ENCODE data around the gene AIF1. TPM values are rescaled to one million over a fixed set of nuclear protein-coding genes. Genes with fewer than 3 reads are reported as not detected.

The AIF1 gene
- total RNA-seq, 2 experiments from 2014 or later = 11.3 to 11.7 TPM

DNA sequence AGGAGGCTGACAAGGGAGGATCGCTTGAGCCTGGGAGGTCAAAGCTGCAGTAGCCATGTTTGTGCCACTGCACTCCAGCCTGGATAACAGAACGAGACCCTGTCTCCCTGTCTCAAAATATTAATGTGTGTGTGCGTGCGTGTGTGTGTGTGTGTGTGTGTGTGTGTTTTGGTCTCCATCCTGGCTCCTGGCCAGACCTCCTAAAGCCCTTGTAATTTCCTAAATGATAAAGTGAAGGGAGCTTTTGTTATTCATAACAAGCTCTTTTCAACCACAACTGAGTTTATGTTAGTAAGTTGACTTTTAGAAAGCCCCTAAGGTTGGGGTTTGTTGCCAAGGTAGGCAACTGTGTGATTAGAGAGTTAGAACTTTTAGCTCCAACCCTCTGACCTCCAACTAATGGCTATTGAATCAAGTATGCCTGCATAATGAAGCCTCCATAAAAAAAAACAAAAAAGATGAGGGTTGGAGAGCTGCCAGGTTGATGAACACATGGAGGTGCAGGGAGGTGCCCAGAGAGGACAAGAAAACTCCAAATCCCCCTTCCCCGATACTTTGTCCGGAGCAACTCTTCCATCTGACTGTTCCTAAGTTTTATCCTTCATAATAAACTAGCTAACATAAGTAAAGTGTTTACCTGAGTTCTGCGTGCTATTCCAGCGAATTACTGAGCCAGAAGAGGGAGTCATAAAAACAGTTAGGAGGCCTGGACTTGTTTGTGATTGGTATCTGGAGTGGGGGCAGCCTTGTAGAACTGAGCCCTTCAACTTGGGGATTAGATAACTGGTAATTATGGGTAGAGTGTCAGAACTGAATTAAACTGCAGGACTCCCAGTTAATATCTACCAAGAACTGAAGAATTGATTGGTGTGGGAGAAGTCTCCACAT is 5.3 kb upstream of the AIF1 start:
- peaks cover 13% of the 10 kb centered on the region for H3K4me1 Mint-ChIP-seq
- no peaks in the 10 kb centered on the region for H3K9me3 Mint-ChIP-seq
- no peaks in the 10 kb centered on the region for H3K36me3 Mint-ChIP-seq (ENCODE audit: low read depth)
- no peak overlapping the region for H3K27ac Mint-ChIP-seq
- no peak overlapping the region for H3K4me3 Mint-ChIP-seq
- H3K27me3 Mint-ChIP-seq = peaks cover 2% of the 10 kb centered on the region
- DNase-seq = no peak
- CTCF ChIA-PET = interaction anchor here (0.7 to 1.6 kb wide), 4 partner anchors 11 to 61 kb away, joined by 3 to 7 read pairs (median 3); partner anchors contain the start of gene TNF
- POLR2A ChIA-PET = interaction anchor here (1.2 to 1.5 kb wide), 4 partner anchors 11 to 68 kb away, joined by 3 to 6 read pairs (median 4); partner anchors contain the start of genes BAG6, DDX39B, PRRC2A and TNF

DNA sequence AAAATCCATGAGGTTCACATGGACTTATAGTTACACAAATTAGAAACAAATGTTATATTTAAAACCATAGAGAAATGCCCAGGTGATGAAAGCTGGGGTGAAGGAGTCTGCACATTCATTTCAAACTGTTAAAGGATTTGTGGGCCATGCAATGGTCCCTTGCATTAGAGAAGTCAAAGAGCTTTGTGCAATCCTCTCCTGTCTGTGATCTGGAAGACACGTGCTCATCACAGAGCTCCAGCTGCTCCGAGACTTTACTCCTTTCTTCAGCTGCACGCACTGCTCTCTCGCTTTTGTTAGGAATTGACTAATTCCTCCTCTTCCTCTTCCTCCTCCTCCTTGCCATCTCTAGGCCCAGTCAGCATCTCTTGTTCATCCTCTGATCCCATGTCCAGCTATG is 4.1 kb upstream of the AIF1 start:
- Mint-ChIP-seq H3K4me1 (peaks cover 24% of the 10 kb centered on the region), H3K4me3 (no peak overlapping the region), H3K27me3 (peaks cover 2% of the 10 kb centered on the region), H3K27ac (no peak overlapping the region), H3K9me3 (no peaks in the 10 kb centered on the region), H3K36me3 (ENCODE audit: low read depth) (no peaks in the 10 kb centered on the region)
- DNase-seq = no peak
- CTCF ChIA-PET = interaction anchor here (0.7 to 1.7 kb wide), 2 partner anchors 13 to 127 kb away, joined by 3 to 10 read pairs; no protein-coding TSS in a partner anchor
- POLR2A ChIA-PET = interaction anchor here (0.7 to 1.5 kb wide), 5 partner anchors 11 to 69 kb away, joined by 3 to 5 read pairs (median 3); partner anchors contain the start of genes BAG6, DDX39B and TNF

DNA sequence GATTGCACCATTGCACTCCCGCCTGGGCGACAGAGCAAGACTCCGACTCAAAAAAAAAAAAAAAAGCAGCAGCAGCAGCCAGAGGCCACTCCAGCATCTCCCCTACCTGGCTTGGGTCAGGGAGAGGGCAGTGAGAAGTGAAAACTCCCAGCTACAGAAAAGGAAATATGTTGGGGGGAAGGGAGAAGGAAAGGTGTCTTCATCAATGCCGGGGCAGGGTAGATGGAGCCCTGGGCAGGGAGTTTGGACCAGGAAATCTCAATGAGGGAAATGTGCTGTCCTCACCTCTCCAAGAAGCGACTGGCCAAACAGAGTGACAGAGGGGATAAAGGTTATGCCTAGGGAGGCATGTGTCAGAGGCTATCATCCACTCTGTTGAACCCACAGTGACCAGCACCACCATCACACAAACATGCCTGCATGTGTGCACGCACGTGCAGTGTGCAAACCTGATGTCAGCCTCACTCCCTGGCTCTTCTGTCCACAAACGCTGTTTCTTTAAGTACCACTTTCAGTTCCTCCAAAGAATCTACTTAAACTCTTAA is 887 bp upstream of the AIF1 start:
- ChIA-PET CTCF (interaction anchor here (0.7 to 1.9 kb wide), 3 partner anchors 16 to 63 kb away, joined by 3 to 13 read pairs (median 6); no protein-coding TSS in a partner anchor), POLR2A (no interaction called here)
- peaks cover 2% of the 10 kb centered on the region for H3K27me3 Mint-ChIP-seq
- DNase-seq = no peak
- peaks cover 27% of the 10 kb centered on the region for H3K4me1 Mint-ChIP-seq
- no peak overlapping the region for H3K27ac Mint-ChIP-seq
- H3K9me3 Mint-ChIP-seq = no peaks in the 10 kb centered on the region
- H3K36me3 Mint-ChIP-seq (ENCODE audit: low read depth) = no peaks in the 10 kb centered on the region
- no peak overlapping the region for H3K4me3 Mint-ChIP-seq

DNA sequence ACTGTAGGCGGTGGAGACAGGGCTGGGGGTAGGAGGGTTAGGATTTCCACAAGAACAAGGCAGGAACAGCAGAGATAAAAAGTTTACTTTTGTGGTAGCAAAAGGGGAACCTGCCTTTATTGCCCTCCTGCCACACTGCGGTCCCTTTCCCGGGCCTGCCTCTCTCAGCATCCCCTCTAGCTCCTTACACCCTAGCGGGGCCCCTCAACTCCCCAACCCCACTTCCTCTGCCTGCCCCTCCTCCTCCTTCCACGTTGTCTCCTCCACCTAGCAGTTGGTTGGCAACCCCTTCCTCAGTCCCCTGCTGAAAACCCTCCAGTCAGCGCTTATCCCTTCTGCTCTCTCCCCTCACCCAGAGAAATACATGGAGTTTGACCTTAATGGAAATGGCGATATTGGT is 714 bp downstream of the AIF1 start:
- Mint-ChIP-seq H3K4me3 (peak overlapping the region; percentile 16), H3K36me3 (ENCODE audit: low read depth) (no peaks in the 10 kb centered on the region), H3K4me1 (peaks cover 32% of the 10 kb centered on the region), H3K27ac (peak overlapping the region; percentile 12), H3K27me3 (peaks cover 2% of the 10 kb centered on the region), H3K9me3 (no peaks in the 10 kb centered on the region)
- ChIA-PET POLR2A (interaction anchor here (1.1 to 1.3 kb wide), 2 partner anchors 40 to 69 kb away, joined by 4 read pairs; partner anchors contain the start of genes NFKBIL1 and TNF), CTCF (interaction anchor here (0.5 to 1.8 kb wide), 3 partner anchors 17 to 455 kb away, joined by 3 to 4 read pairs (median 4); partner anchors contain the start of gene DDX39B)
- no peak for DNase-seq

DNA sequence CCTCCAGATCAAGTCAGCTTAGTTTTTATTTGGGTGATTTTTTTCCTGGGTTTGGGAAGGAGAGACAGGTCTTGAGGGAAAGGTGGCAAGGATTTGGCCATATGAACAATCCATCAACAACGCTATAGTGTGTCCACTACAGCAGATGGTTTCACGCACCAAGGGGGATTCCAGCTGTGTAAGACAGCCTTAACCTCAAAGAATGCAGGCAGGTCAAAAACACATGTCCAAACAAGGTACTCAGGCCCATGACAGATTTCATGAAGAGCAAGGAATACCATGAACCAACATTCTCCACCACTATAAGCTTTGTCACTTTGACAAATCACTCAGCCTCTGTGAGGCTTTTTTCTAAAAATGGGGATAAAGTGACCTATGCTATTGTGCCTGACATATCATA is 2.0 kb downstream of the AIF1 start:
- H3K36me3 Mint-ChIP-seq (ENCODE audit: low read depth) = peaks cover 12% of the 10 kb centered on the region
- no peak overlapping the region for H3K4me3 Mint-ChIP-seq
- H3K27ac Mint-ChIP-seq = no peak overlapping the region
- no peaks in the 10 kb centered on the region for H3K9me3 Mint-ChIP-seq
- ChIA-PET POLR2A (interaction anchor here (0.9 to 1.3 kb wide), 2 partner anchors 42 to 66 kb away, joined by 3 to 4 read pairs; partner anchors contain the start of gene TNF), CTCF (interaction anchor here (3.1 kb wide), 1 partner anchor 19 kb away, joined by 15 read pairs; no protein-coding TSS in a partner anchor)
- no peak for DNase-seq
- H3K4me1 Mint-ChIP-seq = peaks cover 40% of the 10 kb centered on the region
- H3K27me3 Mint-ChIP-seq = no peaks in the 10 kb centered on the region

DNA sequence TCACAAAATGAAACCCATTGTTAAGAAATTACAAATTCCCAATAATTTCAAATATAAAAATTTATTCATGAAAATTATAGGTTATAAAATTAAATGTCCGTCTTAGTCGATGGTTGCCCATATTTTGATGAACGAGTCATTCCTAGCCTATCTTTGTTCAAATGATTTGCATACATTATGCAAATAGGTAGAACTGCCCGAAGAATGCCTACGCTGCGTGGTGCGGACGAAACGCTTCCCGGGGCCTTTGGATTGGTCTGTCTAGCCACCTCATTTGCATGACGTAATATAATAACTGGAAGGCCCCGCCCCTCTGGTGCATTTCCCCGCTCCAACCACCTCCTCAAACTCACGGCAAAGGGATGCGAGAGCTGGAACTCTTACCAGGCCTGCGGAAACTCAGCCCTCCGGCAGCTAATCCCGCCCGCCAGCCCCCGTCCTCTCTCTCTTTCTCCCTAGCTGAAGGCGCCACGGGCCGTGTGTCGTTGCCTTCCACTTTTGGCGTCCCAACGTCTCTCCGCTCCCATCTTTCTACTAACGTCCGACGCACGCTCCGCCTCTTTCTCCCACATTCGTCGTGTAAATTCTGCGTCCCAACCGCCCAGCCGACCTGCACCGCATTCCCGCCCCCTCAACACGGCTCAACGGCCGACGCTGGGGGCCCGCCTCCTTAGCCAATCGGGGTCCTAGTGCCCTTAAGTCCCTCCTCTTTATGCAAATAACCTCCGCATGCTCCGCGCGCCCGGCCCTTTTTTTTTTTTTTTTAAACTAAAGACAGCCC is 5.0 kb downstream of the AIF1 start:
- CTCF ChIA-PET = interaction anchor here (0.7 to 1.4 kb wide), 3 partner anchors 22 to 150 kb away, joined by 3 to 4 read pairs (median 4); partner anchors contain the start of gene ATP6V1G2

DNA sequence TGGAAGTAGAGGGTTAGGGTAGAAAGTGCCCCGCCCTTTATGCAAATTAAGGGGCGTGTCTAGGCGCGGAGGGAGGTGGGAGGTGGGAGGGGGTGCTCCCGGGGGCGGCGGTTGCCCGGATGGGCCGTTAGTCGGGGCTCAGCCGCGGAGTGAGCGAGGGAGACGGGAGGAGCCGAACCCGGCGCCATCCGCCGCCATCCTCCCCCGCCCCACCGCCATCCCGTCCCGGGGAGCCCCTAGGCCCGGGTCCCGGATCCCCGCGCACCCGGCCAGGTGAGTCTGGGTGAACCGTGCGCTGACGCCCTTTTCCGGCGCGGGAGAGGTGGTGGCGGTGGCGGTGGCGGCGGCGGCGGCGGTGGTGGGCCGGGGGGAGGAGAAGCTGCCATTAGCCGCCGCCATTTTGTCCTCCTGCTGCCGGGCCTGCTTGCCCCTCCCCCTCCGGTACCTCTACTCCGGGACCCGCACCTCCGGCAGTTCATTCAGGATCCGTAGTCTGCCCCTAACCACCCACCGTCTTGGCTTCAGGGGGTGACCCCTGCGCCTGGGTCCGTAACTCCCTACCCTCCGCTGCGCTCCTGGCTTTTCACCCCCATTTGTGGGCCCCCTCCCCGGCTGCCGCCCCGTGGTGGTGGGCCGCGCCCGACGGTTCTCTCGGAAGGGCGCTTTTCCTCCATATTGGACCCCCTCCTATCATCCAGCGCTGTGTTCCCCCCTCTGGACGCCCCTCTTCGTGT is 5.7 kb downstream of the AIF1 start, which contains the start of gene PRRC2A:
Gene PRRC2A (plus strand): TSS at position 130 of the 734 bp plus-strand sequence. CDS start 2,075 bp downstream, outside the sequence.
- Mint-ChIP-seq H3K27me3 (no peaks in the 10 kb centered on the region), H3K36me3 (ENCODE audit: low read depth) (peaks cover 47% of the 10 kb centered on the region), H3K4me1 (peaks cover 43% of the 10 kb centered on the region), H3K9me3 (no peaks in the 10 kb centered on the region), H3K27ac (peak within 1 kb of the TSS; percentile 95), H3K4me3 (peak within 1 kb of the TSS; percentile 81)
- CTCF ChIA-PET = interaction anchor here (0.7 to 3.7 kb wide), 6 partner anchors 22 to 150 kb away, joined by 3 to 9 read pairs (median 4); partner anchors contain the start of genes ATP6V1G2 and MSH5
- POLR2A ChIA-PET = interaction anchor here (0.9 to 4.1 kb wide), 28 partner anchors 10 to 575 kb away, joined by 3 to 60 read pairs (median 4); partner anchors contain the start of genes APOM, BAG6, C6orf47 and DDX39B
- no peak for DNase-seq

More for the DNA sequence above, 5.0 kb downstream of the AIF1 start:
- Mint-ChIP-seq H3K4me3 (peak overlapping the region; percentile 81), H3K4me1 (peaks cover 50% of the 10 kb centered on the region), H3K27me3 (no peaks in the 10 kb centered on the region), H3K9me3 (no peaks in the 10 kb centered on the region), H3K27ac (peak overlapping the region; percentile 95), H3K36me3 (ENCODE audit: low read depth) (peaks cover 40% of the 10 kb centered on the region)
- POLR2A ChIA-PET = interaction anchor here (0.6 to 4.1 kb wide), 21 partner anchors 11 to 576 kb away, joined by 3 to 60 read pairs (median 6); partner anchors contain the start of genes BAG6, C6orf47, DDX39B and GPANK1
- DNase-seq = peak; percentile 98

DNA sequence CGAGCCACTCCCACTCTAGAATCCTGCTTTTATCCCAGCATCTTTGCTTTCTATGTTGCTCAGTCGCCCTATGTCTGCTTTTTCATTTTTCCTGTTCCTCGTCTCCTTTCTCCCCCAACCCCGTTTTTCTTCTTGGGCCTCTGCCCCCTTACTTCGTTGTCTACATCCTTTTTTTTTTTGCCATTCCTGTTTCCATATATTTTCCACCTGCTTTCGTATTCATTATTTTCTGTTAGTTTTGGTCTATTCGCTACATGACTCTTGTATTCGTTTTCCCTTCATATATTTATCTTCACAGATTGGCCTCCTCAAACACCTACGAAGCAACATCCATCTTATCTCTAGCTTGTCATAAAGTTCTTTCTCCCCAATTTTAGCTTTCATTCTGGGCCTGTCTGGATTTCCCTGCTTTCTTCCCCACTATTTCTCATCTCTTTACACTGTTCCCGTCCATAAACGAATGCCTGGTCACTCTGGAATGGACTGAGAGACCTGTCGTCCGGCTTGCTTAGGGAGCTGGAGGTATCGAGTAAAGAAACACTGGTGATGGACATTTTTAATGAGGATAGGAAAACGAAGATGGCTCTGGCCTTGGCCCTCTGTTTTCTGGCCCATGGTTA is 6.4 kb downstream of the AIF1 start:
- no peaks in the 10 kb centered on the region for H3K27me3 Mint-ChIP-seq
- DNase-seq = no peak
- H3K36me3 Mint-ChIP-seq (ENCODE audit: low read depth) = peaks cover 54% of the 10 kb centered on the region
- peaks cover 38% of the 10 kb centered on the region for H3K4me1 Mint-ChIP-seq
- POLR2A ChIA-PET = interaction anchor here (0.9 to 4.1 kb wide), 27 partner anchors 9 to 574 kb away, joined by 3 to 60 read pairs (median 4); partner anchors contain the start of genes APOM, BAG6, C6orf47 and GPANK1
- H3K9me3 Mint-ChIP-seq = no peaks in the 10 kb centered on the region
- peak overlapping the region; percentile 89 for H3K27ac Mint-ChIP-seq
- peak overlapping the region; percentile 81 for H3K4me3 Mint-ChIP-seq
- CTCF ChIA-PET = interaction anchor here (1.2 to 3.7 kb wide), 5 partner anchors 24 to 149 kb away, joined by 3 to 10 read pairs (median 7); partner anchors contain the start of gene MSH5

DNA sequence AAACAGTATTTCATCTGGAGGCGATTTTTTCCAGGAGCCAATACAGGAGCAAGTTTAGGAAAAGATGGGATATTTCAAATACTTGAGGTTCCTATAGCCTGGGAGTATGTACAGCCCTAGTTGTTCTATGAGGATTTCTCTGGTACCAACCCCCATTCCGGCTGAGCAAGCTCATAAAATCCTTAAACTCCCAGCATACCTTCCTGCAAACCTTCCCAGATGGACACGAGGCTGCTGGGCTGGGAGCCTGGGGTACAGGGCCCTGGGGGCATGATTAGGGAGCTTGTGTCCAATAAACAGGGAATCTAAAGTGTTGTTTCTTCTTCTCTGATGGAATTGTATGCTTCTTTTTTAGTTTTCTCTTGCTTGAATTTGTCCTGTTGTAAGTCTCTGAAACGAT is 7.0 kb downstream of the AIF1 start:
- Mint-ChIP-seq H3K36me3 (ENCODE audit: low read depth) (peaks cover 58% of the 10 kb centered on the region), H3K4me1 (peaks cover 34% of the 10 kb centered on the region), H3K27ac (peak overlapping the region; percentile 89), H3K27me3 (no peaks in the 10 kb centered on the region), H3K4me3 (peak overlapping the region; percentile 81), H3K9me3 (no peaks in the 10 kb centered on the region)
- POLR2A ChIA-PET = interaction anchor here (0.8 to 4.1 kb wide), 21 partner anchors 11 to 206 kb away, joined by 3 to 60 read pairs (median 4); partner anchors contain the start of genes APOM, BAG6, C6orf47 and GPANK1
- CTCF ChIA-PET = interaction anchor here (1.0 to 3.7 kb wide), 6 partner anchors 24 to 209 kb away, joined by 3 to 10 read pairs (median 6); partner anchors contain the start of gene MSH5
- no peak for DNase-seq

DNA sequence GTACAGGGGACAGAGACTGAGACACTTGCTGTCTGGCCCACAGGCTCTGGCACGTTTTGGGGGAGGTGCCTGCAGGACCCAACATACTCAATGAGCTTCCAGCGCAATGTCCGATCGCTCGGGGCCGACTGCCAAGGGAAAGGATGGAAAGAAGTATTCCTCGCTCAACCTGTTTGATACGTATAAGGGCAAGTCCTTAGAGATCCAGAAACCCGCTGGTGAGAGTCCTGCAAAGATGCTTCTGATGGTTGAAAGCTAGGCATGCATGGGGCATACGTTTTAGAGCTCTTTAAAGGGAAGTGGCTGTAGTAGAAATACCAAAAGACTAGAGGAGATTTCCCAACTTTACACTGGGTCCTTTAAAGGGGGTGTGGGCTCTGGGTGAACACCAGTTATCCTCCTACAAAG is 7.7 kb downstream of the AIF1 start:
- DNase-seq = no peak
- Mint-ChIP-seq H3K9me3 (no peaks in the 10 kb centered on the region), H3K4me1 (peaks cover 33% of the 10 kb centered on the region), H3K4me3 (peak overlapping the region; percentile 81), H3K36me3 (ENCODE audit: low read depth) (peaks cover 65% of the 10 kb centered on the region), H3K27ac (peak overlapping the region; percentile 89), H3K27me3 (no peaks in the 10 kb centered on the region)
- CTCF ChIA-PET = interaction anchor here (1.0 to 3.7 kb wide), 4 partner anchors 25 to 208 kb away, joined by 3 to 10 read pairs (median 6); partner anchors contain the start of gene MSH5
- POLR2A ChIA-PET = interaction anchor here (0.8 to 4.1 kb wide), 17 partner anchors 12 to 213 kb away, joined by 3 to 60 read pairs (median 4); partner anchors contain the start of genes BAG6, C6orf47, DDX39B and GPANK1
